GM12878 (cell line): Measurements from ENCODE around the gene KPNA3.

Source experiments
- JUNB ChIP-seq: IDR thresholded peaks from 2 replicates; pipeline ENCODE4 v1.6.1; 2016; ENCODE audit warnings: antibody characterized with exemption, mild to moderate bottlenecking
- KDM1A ChIP-seq: fragments of 200-600 bp; sonication (generic); IDR thresholded peaks from 2 replicates; pipeline ENCODE4 v1.6.1; 2016; ENCODE audit warnings: borderline replicate concordance

DNA sequence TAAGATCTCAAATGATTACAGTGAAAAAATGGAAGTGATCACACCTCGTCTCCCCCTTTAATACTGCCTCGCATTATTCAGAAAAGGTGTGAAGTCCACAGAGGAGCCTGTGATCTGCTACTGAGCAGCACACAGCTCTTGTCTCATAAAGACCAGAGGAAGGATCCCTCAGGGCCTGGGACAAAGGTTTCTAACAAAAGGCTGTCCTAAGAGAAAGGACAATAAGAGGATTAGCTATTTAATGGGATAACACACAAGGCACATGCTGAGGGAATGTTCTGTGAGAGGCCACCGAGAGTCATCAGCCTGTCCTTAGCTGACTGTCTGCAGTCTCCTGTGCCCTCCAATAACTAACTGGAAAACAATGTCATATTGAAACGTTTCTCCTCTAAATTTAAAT, 127.9 kb downstream of the KPNA3 start:
- TF ChIP-seq JUNB (no peak), KDM1A (no peak)
